Lung (tissue), 12 donors: Measurements from ENCODE around the gene PLCD1. TPM values are rescaled to one million over a fixed set of nuclear protein-coding genes. Genes with fewer than 3 reads are reported as not detected.

Source experiments
- ATAC-seq: fragments of 200-7000 bp; cut with Tn5 transposase; one replicate; pipeline ENCODE4 v1.9.1; 2020; ENCODE audit warnings: moderate number of reproducible peaks; ENCODE audit not compliant: insufficient read depth, low FRiP score
- DNase-seq, 3 donors: peaks; one replicate each; pipeline ENCODE4 v3.0.0-alpha.2; 2013 to 2017
- H3K27ac ChIP-seq, 2 donors: one replicate each; pipeline ENCODE4 v1.5.1; 2013; ENCODE audit warnings: mild to moderate bottlenecking in 2 of 2, moderate library complexity in 2 of 2, control low read depth in 1 of 2, inconsistent platforms in 1 of 2, low read depth in 1 of 2, low read length in 1 of 2
- H3K27me3 ChIP-seq, 3 donors: one replicate each; pipeline ENCODE4 v1.5.1; 2013; ENCODE audit warnings: low read length in 2 of 3; ENCODE audit not compliant: control insufficient read depth in 3 of 3, insufficient read depth in 3 of 3
- H3K36me3 ChIP-seq, 4 donors: one replicate each; pipeline ENCODE4 v1.5.1; 2013; ENCODE audit warnings: low read length in 4 of 4, mild to moderate bottlenecking in 1 of 4, moderate library complexity in 1 of 4; ENCODE audit not compliant: control insufficient read depth in 4 of 4, insufficient read depth in 4 of 4
- H3K4me1 ChIP-seq, 5 donors: one replicate each; pipeline ENCODE4 v1.5.1; 2013; ENCODE audit warnings: low read length in 5 of 5, mild to moderate bottlenecking in 2 of 5, moderate library complexity in 1 of 5; ENCODE audit not compliant: control insufficient read depth in 5 of 5, insufficient read depth in 5 of 5
- H3K4me3 ChIP-seq: one replicate; pipeline ENCODE4 v1.5.1; 2013; ENCODE audit warnings: mild to moderate bottlenecking, control low read depth, moderate library complexity
- H3K9ac ChIP-seq, 2 donors: one replicate each; pipeline ENCODE4 v1.5.1; 2013; ENCODE audit warnings: low read length in 2 of 2, control low read depth in 1 of 2; ENCODE audit not compliant: insufficient read depth in 1 of 2
- H3K9me3 ChIP-seq, 4 donors: one replicate each; pipeline ENCODE4 v1.5.1; 2013; ENCODE audit warnings: low read length in 3 of 4, mild to moderate bottlenecking in 1 of 4, moderate library complexity in 1 of 4; ENCODE audit not compliant: control insufficient read depth in 4 of 4, insufficient read depth in 3 of 4
- CTCF ChIP-seq: IDR thresholded peaks from 2 replicates; pipeline ENCODE4 v1.5.1; 2012; ENCODE audit warnings: mild to moderate bottlenecking; ENCODE audit errors: control extremely low read depth, extremely low read depth
- WGBS, 2 donors: extraction: QIAGEN DNeasy Blood & Tissue Kit; methylation state at CpG; one replicate each; pipeline ENCODE4 v1.1.7; 2013; 5-methylcytosine and 5-hydroxymethylcytosine counted together
- polyA plus RNA-seq, 2 donors: library from polyadenylated mRNA; stranded (reverse); fragments of 200-250 nt; gene quantifications; one replicate each; pipeline ENCODE4 v1.2.1, GENCODE V29; 2013
- total RNA-seq, 2 donors: library from RNA; depleted of rRNA in 1 of 2; stranded (reverse); fragments of >200 nt in 1 of 2; gene quantifications; one replicate each; pipeline ENCODE4 v1.2.1, GENCODE V29; 2014 to 2021
- donor health status: control.
- donor health status: control.
- donor health status: Bipolar disorder and iron deficiency.
- donor health status: healthy.
- donor health status: DM: yes; HTN: yes; CAD: no.

PLCD1 gene
- total and polyA plus RNA-seq, 4 donors, result 16.9 to 55.3 (median 21.3) TPM

- ATAC-seq (no peak), DNase-seq (no peak)
- TF ChIP-seq CTCF, result no peak
- peaks cover 0 to 13% (median 11%) of the 10 kb centered on the region in 5 donors for H3K4me1 ChIP-seq
- H3K36me3 ChIP-seq, result peaks cover 0 to 49% (median 28%) of the 10 kb centered on the region in 4 donors
- no peak overlapping the region for H3K9ac ChIP-seq
- H3K27me3 ChIP-seq, result no peaks in the 10 kb centered on the region
- H3K4me3 ChIP-seq, result no peak overlapping the region
- H3K27ac ChIP-seq, result no peak overlapping the region
- no peaks in the 10 kb centered on the region for H3K9me3 ChIP-seq
Observed at GRCh38 chr3:37971467-37971866, 58.0 kb downstream of the PLCD1 start.

GRCh38 chr3:37970802-37971201, 58.6 kb downstream of the PLCD1 start:
- WGBS, 2 donors, result 87 to 90% methylated on average over 5 of the region's 5 CpGs
- H3K4me1 ChIP-seq, result peaks cover 0 to 14% (median 11%) of the 10 kb centered on the region in 5 donors
- H3K9me3 ChIP-seq, result no peaks in the 10 kb centered on the region
- ATAC-seq, result no peak
- H3K9ac ChIP-seq, result no peak overlapping the region
- DNase-seq, result no peak
- no peak overlapping the region for H3K27ac ChIP-seq
- no peak overlapping the region for H3K4me3 ChIP-seq
- no peaks in the 10 kb centered on the region for H3K27me3 ChIP-seq
- no peak for TF ChIP-seq CTCF
- H3K36me3 ChIP-seq, result peaks cover 0 to 46% (median 26%) of the 10 kb centered on the region in 4 donors

GRCh38 chr3:37969596-37970100, 59.8 kb downstream of the PLCD1 start:
- DNase-seq (no peak), ATAC-seq (no peak)
- H3K27ac ChIP-seq, result peak overlapping the region in 1 of 2 donors; percentile 26
- TF ChIP-seq CTCF, result no peak
- peaks cover 0 to 19% (median 11%) of the 10 kb centered on the region in 5 donors for H3K4me1 ChIP-seq
- no peaks in the 10 kb centered on the region for H3K9me3 ChIP-seq
- peaks cover 0 to 53% (median 23%) of the 10 kb centered on the region in 4 donors for H3K36me3 ChIP-seq
- H3K9ac ChIP-seq, result no peak overlapping the region
- no peak overlapping the region for H3K4me3 ChIP-seq
- H3K27me3 ChIP-seq, result no peaks in the 10 kb centered on the region
- 45 to 46% methylated on average over 6 to 7 of the region's 7 CpGs for WGBS, 2 donors
